HL-60/S4 treated with phorbol 12-myristate 13-acetate at 8.2 ng/mL for 4 days and 3 days (cell line): ENCODE data around the gene DNAH6.
"Not testable (repeated sequence)": the region's sequence is repeated elsewhere in the genome, so short reads cannot be mapped to it uniquely, and the experiment has no call there.

Source experiments
- in situ Hi-C: fragments of 300-500 bp; cut with MboI; formaldehyde crosslinking; loops from 2 replicates; pipeline ENCODE4 v1.15.0; 2022; ENCODE audit warnings: low sequenced_read_pairs

DNAH6 gene

GRCh38 chr2:84729224-84729623 is 212.9 kb downstream of the DNAH6 start:
- in situ Hi-C loops = no loop called here

GRCh38 chr2:84731185-84731584 is 214.9 kb downstream of the DNAH6 start:
- in situ Hi-C loops = no loop called here

GRCh38 chr2:84732897-84733778 is 216.8 kb downstream of the DNAH6 start:
- in situ Hi-C loops = no loop called here

- in situ Hi-C loops = no loop called here
Measured at GRCh38 chr2:84735389-84735788, 219.1 kb downstream of the DNAH6 start.

GRCh38 chr2:84741182-84741822 is 225.0 kb downstream of the DNAH6 start:
- in situ Hi-C loops = no loop called here

- in situ Hi-C loops = no loop called here
Measured at GRCh38 chr2:84748341-84748740, 232.0 kb downstream of the DNAH6 start.

- in situ Hi-C loops = no loop called here
Measured at GRCh38 chr2:84749442-84749841, 233.1 kb downstream of the DNAH6 start.

GRCh38 chr2:84755096-84755495 is 238.8 kb downstream of the DNAH6 start:
- in situ Hi-C loops = no loop called here

GRCh38 chr2:84757648-84758047 is 241.3 kb downstream of the DNAH6 start:
- in situ Hi-C loops = no loop called here

- in situ Hi-C loops = no loop called here
Measured at GRCh38 chr2:84766791-84767190, 250.5 kb downstream of the DNAH6 start.

GRCh38 chr2:84768840-84769239 is 252.5 kb downstream of the DNAH6 start:
- in situ Hi-C loops = no loop called here

- in situ Hi-C loops = no loop called here
Measured at GRCh38 chr2:84770280-84770679, 254.0 kb downstream of the DNAH6 start.

GRCh38 chr2:84771251-84771650 is 255.0 kb downstream of the DNAH6 start:
- in situ Hi-C loops = no loop called here

GRCh38 chr2:84773562-84773961 is 257.3 kb downstream of the DNAH6 start:
- in situ Hi-C loops = not testable (repeated sequence)

GRCh38 chr2:84776011-84776410 is 259.7 kb downstream of the DNAH6 start:
- in situ Hi-C loops = no loop called here

- in situ Hi-C loops = no loop called here
Measured at GRCh38 chr2:84778911-84779690, 262.8 kb downstream of the DNAH6 start.

GRCh38 chr2:84779781-84780180 is 263.5 kb downstream of the DNAH6 start:
- in situ Hi-C loops = no loop called here

- in situ Hi-C loops = no loop called here
Measured at GRCh38 chr2:84781942-84782716, 265.8 kb downstream of the DNAH6 start.

GRCh38 chr2:84782717-84783442 is 266.6 kb downstream of the DNAH6 start:
- in situ Hi-C loops = no loop called here

GRCh38 chr2:84785950-84786349 is 269.7 kb downstream of the DNAH6 start:
- in situ Hi-C loops = no loop called here
